Osteoblast (primary cell): ENCODE measurements around the gene C1QTNF9. TPM values are rescaled to one million over a fixed set of nuclear protein-coding genes. Genes with fewer than 3 reads are reported as not detected.
"Not testable (repeated sequence)": the region's sequence is repeated elsewhere in the genome, so short reads cannot be mapped to it uniquely, and the experiment has no call there.

Experiments
- DNase-seq: peaks from one replicate; pipeline ENCODE4 v3.0.0; 2011; ENCODE audit warnings: low spot score, mixed read lengths; ENCODE audit not compliant: insufficient read length; ENCODE audit errors: missing footprints
- H2AFZ ChIP-seq: 2 replicates; pipeline ENCODE4 v1.6.0; 2011; ENCODE audit warnings: mild to moderate bottlenecking, low read length
- H3K27ac ChIP-seq: 2 replicates; pipeline ENCODE4 v1.5.1; 2011; ENCODE audit warnings: mild to moderate bottlenecking, low read depth, low read length, moderate library complexity
- H3K27me3 ChIP-seq: 2 replicates; pipeline ENCODE4 v1.6.0; 2012; ENCODE audit warnings: mild to moderate bottlenecking, control low read depth, inconsistent platforms, low read length, moderate library complexity; ENCODE audit not compliant: insufficient read depth
- H3K36me3 ChIP-seq: 2 replicates; pipeline ENCODE4 v1.5.1; 2011; ENCODE audit warnings: mild to moderate bottlenecking, low read length, control low read depth, moderate library complexity; ENCODE audit not compliant: insufficient read depth
- H3K4me1 ChIP-seq: 2 replicates; pipeline ENCODE4 v1.5.1; 2011; ENCODE audit warnings: mild to moderate bottlenecking, low read length, control low read depth, moderate library complexity; ENCODE audit not compliant: insufficient read depth
- H3K4me2 ChIP-seq: 2 replicates; pipeline ENCODE4 v1.6.0; 2011; ENCODE audit warnings: mild to moderate bottlenecking, low read length; ENCODE audit not compliant: insufficient read depth
- H3K4me3 ChIP-seq: fragments of 200-600 bp; sonication (generic); 3 replicates; pipeline ENCODE4 v1.5.1; 2012; ENCODE audit warnings: mild to moderate bottlenecking, low read length, inconsistent platforms; ENCODE audit not compliant: insufficient read depth
- H3K79me2 ChIP-seq: 2 replicates; pipeline ENCODE4 v1.6.0; 2012; ENCODE audit warnings: mild to moderate bottlenecking, low read length, control low read depth, inconsistent platforms; ENCODE audit not compliant: insufficient read depth
- H3K9me3 ChIP-seq: 2 replicates; pipeline ENCODE4 v1.5.1; 2011; ENCODE audit warnings: low read depth, low read length, control low read depth
- H4K20me1 ChIP-seq: 2 replicates; pipeline ENCODE4 v1.6.0; 2012; ENCODE audit warnings: mild to moderate bottlenecking, low read length, control low read depth; ENCODE audit not compliant: insufficient read depth
- CTCF ChIP-seq: IDR thresholded peaks from 2 replicates; pipeline ENCODE4 v1.5.1; 2011; ENCODE audit warnings: mild to moderate bottlenecking, low read depth, low read length, moderate library complexity; ENCODE audit errors: extremely low read depth
- total RNA-seq: library from RNA; depleted of rRNA; stranded (reverse); fragments of >200 nt; gene quantifications from 2 replicates; pipeline ENCODE4 v1.2.3, GENCODE V29; 2012

The C1QTNF9 gene
- total RNA-seq, 1 donor = not detected

- Histone ChIP-seq H3K4me1 (no peaks in the 10 kb centered on the region), H3K79me2 (no peaks in the 10 kb centered on the region), H3K27ac (no peak overlapping the region), H3K9me3 (no peaks in the 10 kb centered on the region), H3K4me3 (no peak overlapping the region), H4K20me1 (no peaks in the 10 kb centered on the region), H2AFZ (no peak overlapping the region), H3K36me3 (no peaks in the 10 kb centered on the region), H3K27me3 (no peaks in the 10 kb centered on the region), H3K4me2 (no peak overlapping the region)
- TF ChIP-seq CTCF = no peak
- no peak for DNase-seq
These were observed 47.5 kb downstream of the C1QTNF9 start for GRCh38 chr13:24356837-24357236.

DNA sequence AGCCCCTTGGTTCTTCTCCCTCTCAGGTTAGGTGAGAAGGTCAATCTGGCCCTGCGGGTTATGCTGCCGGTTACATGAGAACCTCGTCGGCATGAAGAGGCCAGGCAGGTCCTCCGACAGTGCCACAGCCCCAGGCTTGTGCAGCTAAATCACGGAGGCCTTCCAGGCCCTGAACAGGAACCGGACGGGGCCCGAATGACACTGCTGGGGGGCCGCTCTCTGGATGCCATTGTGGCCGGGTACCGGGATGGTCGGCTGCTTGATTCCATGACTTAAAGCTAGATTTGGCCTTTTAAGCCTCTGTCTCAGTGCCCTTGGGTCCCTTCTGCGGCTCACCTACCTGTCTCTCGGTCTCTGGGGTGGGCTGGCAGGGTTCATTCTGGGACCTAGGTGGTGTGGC, 48.4 kb downstream of the C1QTNF9 start:
- Histone ChIP-seq H3K79me2 (no peaks in the 10 kb centered on the region), H3K27me3 (no peaks in the 10 kb centered on the region), H2AFZ (no peak overlapping the region), H3K27ac (no peak overlapping the region), H3K4me2 (no peak overlapping the region), H3K4me3 (no peak overlapping the region), H3K9me3 (no peaks in the 10 kb centered on the region), H4K20me1 (no peaks in the 10 kb centered on the region), H3K36me3 (no peaks in the 10 kb centered on the region), H3K4me1 (no peaks in the 10 kb centered on the region)
- no peak for DNase-seq
- no peak for TF ChIP-seq CTCF

DNA sequence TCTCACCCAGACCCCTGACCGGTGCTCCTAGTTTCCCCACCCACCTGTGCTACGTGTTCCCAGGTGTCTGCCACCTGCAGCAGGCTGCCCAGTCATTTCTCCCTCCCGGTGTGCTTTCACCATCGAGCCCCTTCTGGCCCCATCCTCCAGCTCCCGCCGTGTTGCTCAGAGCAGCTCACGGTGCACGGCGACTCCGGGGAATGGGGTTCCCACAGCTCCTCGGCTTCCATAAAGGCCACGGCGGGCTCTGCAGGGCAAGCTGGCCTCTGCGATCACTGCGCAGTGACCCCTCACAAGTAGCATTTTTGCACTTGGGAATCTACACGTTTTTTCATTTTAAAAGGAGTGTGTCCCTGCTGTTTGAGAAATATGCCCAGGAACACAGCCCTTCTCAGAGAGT, 49.5 kb downstream of the C1QTNF9 start:
- H3K79me2 ChIP-seq, H3K4me1 ChIP-seq, H3K4me2 ChIP-seq, H4K20me1 ChIP-seq, DNase-seq, H3K27ac ChIP-seq, H2AFZ ChIP-seq, H3K27me3 ChIP-seq, H3K4me3 ChIP-seq, H3K9me3 ChIP-seq, H3K36me3 ChIP-seq: not testable (repeated sequence)

DNA sequence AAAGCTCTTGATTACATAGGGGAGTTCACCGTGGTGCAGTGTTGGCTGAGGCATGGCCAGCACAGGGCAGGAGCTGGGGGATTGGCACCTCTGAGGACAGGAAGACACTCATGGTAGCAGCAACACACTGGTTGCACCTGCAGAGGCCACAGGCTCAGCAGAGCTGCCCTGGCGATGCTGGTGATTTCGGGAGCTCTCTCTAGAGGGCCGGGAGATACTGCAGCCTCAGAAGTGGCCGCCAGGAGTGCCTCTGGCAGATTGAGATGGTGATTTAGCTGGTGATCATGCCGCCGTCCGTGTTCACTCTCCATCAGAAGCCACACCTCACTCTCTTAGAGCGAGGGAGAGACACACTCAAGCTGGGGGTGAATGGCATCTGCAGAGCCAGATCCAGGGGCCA, 49.9 kb downstream of the C1QTNF9 start:
- not testable (repeated sequence) for H3K27ac ChIP-seq, H3K4me2 ChIP-seq, H2AFZ ChIP-seq, H3K36me3 ChIP-seq, H3K27me3 ChIP-seq, H3K4me1 ChIP-seq, H3K9me3 ChIP-seq, H3K4me3 ChIP-seq, H4K20me1 ChIP-seq, H3K79me2 ChIP-seq
- peak; percentile 38 for DNase-seq

- peak; percentile 4 for DNase-seq
- H3K4me2 ChIP-seq = no peak overlapping the region
- no peaks in the 10 kb centered on the region for H4K20me1 ChIP-seq
- H3K27ac ChIP-seq = no peak overlapping the region
- TF ChIP-seq CTCF = no peak
- H3K4me1 ChIP-seq = no peaks in the 10 kb centered on the region
- H3K9me3 ChIP-seq = no peaks in the 10 kb centered on the region
- no peaks in the 10 kb centered on the region for H3K36me3 ChIP-seq
- H3K79me2 ChIP-seq = no peaks in the 10 kb centered on the region
- no peak overlapping the region for H2AFZ ChIP-seq
- H3K4me3 ChIP-seq = no peak overlapping the region
- H3K27me3 ChIP-seq = no peaks in the 10 kb centered on the region
These were observed 50.7 kb downstream of the C1QTNF9 start for GRCh38 chr13:24360106-24360505.
